SU-DHL-6 (cell line): Measurements from ENCODE around the gene GNL2.
"Not testable (repeated sequence)": the region's sequence is repeated elsewhere in the genome, so short reads cannot be mapped to it uniquely, and the experiment has no call there.

ENCODE experiments used
- CTCF ChIP-seq: fragments of 200-600 bp; sonication (generic); IDR thresholded peaks from one replicate; pipeline ENCODE4 v1.5.1; 2017; ENCODE audit warnings: antibody characterized with exemption, mild to moderate bottlenecking, low read length, moderate library complexity; ENCODE audit not compliant: insufficient read depth, poor library complexity, severe bottlenecking
- EZH2phosphoT487 ChIP-seq: fragments of 200-600 bp; sonication (generic), shearing (Covaris generic); conservative IDR thresholded peaks from 2 replicates; pipeline ENCODE4 v1.6.1; 2018; ENCODE audit warnings: mild to moderate bottlenecking, antibody characterized with exemption, low read length, moderate library complexity, mixed read lengths

- TF ChIP-seq CTCF, EZH2phosphoT487: not testable (repeated sequence)
Measured at GRCh38 chr1:37532418-37533156, 63.1 kb downstream of the GNL2 start.
